ENCODE results near the gene PPP3R1. TPM values are rescaled to one million over a fixed set of nuclear protein-coding genes. Genes with fewer than 3 reads are reported as not detected.

PPP3R1 gene
- total and polyA plus RNA-seq, 9 of the 15 experiments (the other 6 are each of a cell fraction or from before 2014, with no cell fraction given) = 3.7 to 70.0 (median 24.8) TPM

- TF ChIP-seq ZNF253 (CRISPR knock-in tag; conservative IDR thresholded peaks at IDR 0.05) (no peak), ZNF586 (CRISPR knock-in tag; conservative IDR thresholded peaks at IDR 0.05) (no peak), CHAMP1 (IDR thresholded peaks at IDR 0.05) (no peak), SMAD3 (CRISPR knock-in tag; conservative IDR thresholded peaks at IDR 0.05) (no peak), BRF1 (IDR thresholded peaks at IDR 0.05; ENCODE audit: borderline replicate concordance, extremely low read depth, insufficient read length) (no peak), NBN (IDR thresholded peaks at IDR 0.05; ENCODE audit: low read depth) (no peak), MCM2 (IDR thresholded peaks at IDR 0.05; ENCODE audit: low read depth) (no peak), ZNF24 (IDR thresholded peaks at IDR 0.05) (no peak), STAT5B (CRISPR knock-in tag; IDR thresholded peaks at IDR 0.05) (no peak), KLF6 (CRISPR knock-in tag; IDR thresholded peaks at IDR 0.05; ENCODE audit: borderline replicate concordance) (no peak), RB1 (IDR thresholded peaks at IDR 0.05; ENCODE audit: low read depth) (no peak), ZNF445 (CRISPR knock-in tag; IDR thresholded peaks at IDR 0.05; ENCODE audit: low read depth) (no peak), EWSR1 (IDR thresholded peaks at IDR 0.05; ENCODE audit: borderline replicate concordance, low read depth, partially characterized antibody) (no peak), ZNF57 (CRISPR knock-in tag; IDR thresholded peaks at IDR 0.05) (no peak), ATF7 (IDR thresholded peaks at IDR 0.05) (no peak), GTF2F1 (IDR thresholded peaks at IDR 0.05; ENCODE audit: low read depth, low read length) (no peak), GABPA (tag; conservative IDR thresholded peaks at IDR 0.05; ENCODE audit: low read depth) (0 out of 2 replicates have a peak, but pooled peaks have one; percentile 2), CCNT2 (IDR thresholded peaks at IDR 0.05; ENCODE audit: borderline replicate concordance, extremely low read depth, insufficient read length, low read depth, low read length) (no peak)
- TF ChIP-seq, protein P1, sequence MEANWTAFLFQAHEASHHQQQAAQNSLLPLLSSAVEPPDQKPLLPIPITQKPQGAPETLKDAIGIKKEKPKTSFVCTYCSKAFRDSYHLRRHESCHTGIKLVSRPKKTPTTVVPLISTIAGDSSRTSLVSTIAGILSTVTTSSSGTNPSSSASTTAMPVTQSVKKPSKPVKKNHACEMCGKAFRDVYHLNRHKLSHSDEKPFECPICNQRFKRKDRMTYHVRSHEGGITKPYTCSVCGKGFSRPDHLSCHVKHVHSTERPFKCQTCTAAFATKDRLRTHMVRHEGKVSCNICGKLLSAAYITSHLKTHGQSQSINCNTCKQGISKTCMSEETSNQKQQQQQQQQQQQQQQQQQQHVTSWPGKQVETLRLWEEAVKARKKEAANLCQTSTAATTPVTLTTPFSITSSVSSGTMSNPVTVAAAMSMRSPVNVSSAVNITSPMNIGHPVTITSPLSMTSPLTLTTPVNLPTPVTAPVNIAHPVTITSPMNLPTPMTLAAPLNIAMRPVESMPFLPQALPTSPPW (CRISPR knock-in tag; IDR thresholded peaks at IDR 0.05) = peak; percentile 56; the same call in 1 of the 2 replicates
- TF ChIP-seq, protein P2, sequence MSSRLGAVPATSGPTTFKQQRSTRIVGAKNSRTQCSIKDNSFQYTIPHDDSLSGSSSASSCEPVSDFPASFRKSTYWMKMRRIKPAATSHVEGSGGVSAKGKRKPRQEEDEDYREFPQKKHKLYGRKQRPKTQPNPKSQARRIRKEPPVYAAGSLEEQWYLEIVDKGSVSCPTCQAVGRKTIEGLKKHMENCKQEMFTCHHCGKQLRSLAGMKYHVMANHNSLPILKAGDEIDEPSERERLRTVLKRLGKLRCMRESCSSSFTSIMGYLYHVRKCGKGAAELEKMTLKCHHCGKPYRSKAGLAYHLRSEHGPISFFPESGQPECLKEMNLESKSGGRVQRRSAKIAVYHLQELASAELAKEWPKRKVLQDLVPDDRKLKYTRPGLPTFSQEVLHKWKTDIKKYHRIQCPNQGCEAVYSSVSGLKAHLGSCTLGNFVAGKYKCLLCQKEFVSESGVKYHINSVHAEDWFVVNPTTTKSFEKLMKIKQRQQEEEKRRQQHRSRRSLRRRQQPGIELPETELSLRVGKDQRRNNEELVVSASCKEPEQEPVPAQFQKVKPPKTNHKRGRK (tag; IDR thresholded peaks at IDR 0.05) = no peak
- TF ChIP-seq, protein P3, sequence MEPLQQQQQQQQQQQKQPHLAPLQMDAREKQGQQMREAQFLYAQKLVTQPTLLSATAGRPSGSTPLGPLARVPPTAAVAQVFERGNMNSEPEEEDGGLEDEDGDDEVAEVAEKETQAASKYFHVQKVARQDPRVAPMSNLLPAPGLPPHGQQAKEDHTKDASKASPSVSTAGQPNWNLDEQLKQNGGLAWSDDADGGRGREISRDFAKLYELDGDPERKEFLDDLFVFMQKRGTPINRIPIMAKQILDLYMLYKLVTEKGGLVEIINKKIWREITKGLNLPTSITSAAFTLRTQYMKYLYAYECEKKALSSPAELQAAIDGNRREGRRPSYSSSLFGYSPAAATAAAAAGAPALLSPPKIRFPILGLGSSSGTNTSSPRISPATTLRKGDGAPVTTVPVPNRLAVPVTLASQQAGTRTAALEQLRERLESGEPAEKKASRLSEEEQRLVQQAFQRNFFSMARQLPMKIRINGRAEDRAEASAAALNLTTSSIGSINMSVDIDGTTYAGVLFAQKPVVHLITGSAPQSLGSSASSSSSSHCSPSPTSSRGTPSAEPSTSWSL (CRISPR knock-in tag; IDR thresholded peaks at IDR 0.05; ENCODE audit: borderline replicate concordance) = no peak
These were observed 35.5 kb upstream of the PPP3R1 start (continued) for GRCh38 chr2:68287580-68288441.

Measured in K562 (cell line).